HCT116 (cell line): ENCODE data around the gene C2CD3. TPM values are rescaled to one million over a fixed set of nuclear protein-coding genes. Genes with fewer than 3 reads are reported as not detected.

Experiments
- ATAC-seq: fragments of 200-7000 bp; cut with Tn5 transposase; 2 replicates; pipeline ENCODE4 v1.9.1; 2020; ENCODE audit warnings: mild to moderate bottlenecking, moderate library complexity
- BruUV-seq: library from RNA; stranded (reverse); fragments of 400-500 nt; replicated peaks from 2 replicates; lab custom pipeline; 2021; lab: Mats Ljungman, UMichigan
- CTCF ChIA-PET: fragments of 300-600 bp; sonication (Branson Sonifier 250); formaldehyde crosslinking; loops from one replicate; lab custom pipeline; 2021; ENCODE audit warnings: antibody characterized with exemption; lab: Charles Lee
- POLR2A ChIA-PET: fragments of 300-600, 350-600 bp; sonication (Branson Sonifier 250); formaldehyde crosslinking; loops from one replicate; lab custom pipeline; 2021; ENCODE audit warnings: antibody characterized with exemption; lab: Charles Lee
- RAD21 ChIA-PET, 2 experiments: fragments of 300-600 bp; sonication (Branson Sonifier 250); formaldehyde crosslinking; loops; one replicate each; lab custom pipeline; 2023; ENCODE audit warnings: low total read pairs in 2 of 2; ENCODE audit not compliant: uncharacterized antibody in 2 of 2, unreplicated experiment in 2 of 2, low non-redundant PET in 1 of 2; lab: Charles Lee
- DNase-seq: peaks from one replicate; pipeline ENCODE4 v3.0.0-alpha.2; 2010; ENCODE audit warnings: low read depth, low spot score
- H2AFZ ChIP-seq: fragments of 200-600 bp; shearing (Covaris generic), sonication (generic); 2 replicates; pipeline ENCODE4 v1.6.1; 2017; ENCODE audit warnings: low read depth, mixed run types, mixed read lengths, antibody characterized with exemption, low read length; ENCODE audit not compliant: poor library complexity, severe bottlenecking
- H3K27ac ChIP-seq: 2 replicates; pipeline ENCODE4 v1.5.1; 2012; ENCODE audit warnings: low read depth, low read length
- H3K27me3 ChIP-seq: fragments of 200-600 bp; sonication (generic); 2 replicates; pipeline ENCODE4 v1.6.1; 2016; ENCODE audit warnings: mixed run types, low read length, mixed read lengths; ENCODE audit not compliant: insufficient read depth
- H3K36me3 ChIP-seq, 2 experiments: fragments of 200-500 bp in 1 of 2; fragments of 200-600 bp in 1 of 2; sonication (Bioruptor generic) in 1 of 2; sonication (generic) in 1 of 2; 2 replicates each; pipeline versions ENCODE4 v1.5.1 to v1.6.1; 2014 to 2016; ENCODE audit warnings: low read length in 2 of 2, inconsistent platforms in 1 of 2, mixed read lengths in 1 of 2, mixed run types in 1 of 2; ENCODE audit not compliant: insufficient read depth in 2 of 2, control insufficient read depth in 1 of 2
- H3K4me1 ChIP-seq, 2 experiments: fragments of 200-600 bp in 1 of 2; sonication (generic) in 1 of 2; 2 replicates each; pipeline versions ENCODE4 v1.5.1 to v1.6.1; 2012 to 2017; ENCODE audit warnings: low read length in 2 of 2, inconsistent platforms in 1 of 2, mild to moderate bottlenecking in 1 of 2, mixed read lengths in 1 of 2, mixed run types in 1 of 2, moderate library complexity in 1 of 2; ENCODE audit not compliant: insufficient read depth in 2 of 2, control insufficient read depth in 1 of 2
- H3K4me2 ChIP-seq: fragments of 200-600 bp; sonication (generic); 2 replicates; pipeline ENCODE4 v1.6.1; 2017; ENCODE audit warnings: mixed run types, low read length, mixed read lengths
- H3K4me3 ChIP-seq, 2 experiments: fragments of 200-600 bp in 1 of 2; sonication (generic) in 1 of 2; replicated peaks in 1 of 2; 2 replicates each; pipeline ENCODE4 v1.5.1; 2011 to 2016; ENCODE audit warnings: low read length in 2 of 2, control low read depth in 1 of 2, low read depth in 1 of 2, mild to moderate bottlenecking in 1 of 2, mixed read lengths in 1 of 2, mixed run types in 1 of 2
- H3K79me2 ChIP-seq: fragments of 200-600 bp; sonication (generic); 2 replicates; pipeline ENCODE4 v1.6.1; 2017; ENCODE audit warnings: mild to moderate bottlenecking, mixed run types, low read length, moderate library complexity, mixed read lengths; ENCODE audit not compliant: insufficient read depth
- H3K9ac ChIP-seq: fragments of 200-600 bp; sonication (generic); 2 replicates; pipeline ENCODE4 v1.6.1; 2016; ENCODE audit warnings: low read length, mixed read lengths
- H3K9me2 ChIP-seq: fragments of 200-600 bp; sonication (generic), shearing (Covaris generic); 2 replicates; pipeline ENCODE4 v1.6.1; 2017; ENCODE audit warnings: mixed run types, mild to moderate bottlenecking, moderate library complexity; ENCODE audit not compliant: insufficient read depth
- H3K9me3 ChIP-seq, 2 experiments: fragments of 200-500 bp in 1 of 2; fragments of 200-600 bp in 1 of 2; sonication (Bioruptor generic) in 1 of 2; sonication (generic) in 1 of 2; 2 replicates each; pipeline ENCODE4 v1.6.1; 2014 to 2017; ENCODE audit warnings: low read length in 2 of 2, mixed read lengths in 2 of 2, inconsistent platforms in 1 of 2, low read depth in 1 of 2, mild to moderate bottlenecking in 1 of 2, mixed run types in 1 of 2, moderate library complexity in 1 of 2; ENCODE audit not compliant: control insufficient read depth in 1 of 2, insufficient read depth in 1 of 2
- H4K20me1 ChIP-seq: fragments of 200-600 bp; sonication (generic), shearing (Covaris generic); 2 replicates; pipeline ENCODE4 v1.6.1; 2017; ENCODE audit warnings: mixed run types, mild to moderate bottlenecking, moderate library complexity; ENCODE audit not compliant: insufficient read depth
- CBX3 ChIP-seq: IDR thresholded peaks from 2 replicates; pipeline ENCODE4 v1.6.1; 2012; ENCODE audit warnings: low read depth
- CEBPB ChIP-seq: IDR thresholded peaks from 2 replicates; pipeline ENCODE4 v1.6.1; 2012; ENCODE audit warnings: low read depth
- EGR1 ChIP-seq: IDR thresholded peaks from 2 replicates; pipeline ENCODE4 v1.6.1; 2012; ENCODE audit warnings: low read depth
- ELF1 ChIP-seq: IDR thresholded peaks from 2 replicates; pipeline ENCODE4 v1.6.1; 2012; ENCODE audit warnings: low read depth, borderline replicate concordance
- EZH2 ChIP-seq: fragments of 200-600 bp; sonication (generic); IDR thresholded peaks from 2 replicates; pipeline ENCODE4 v1.6.1; 2017; ENCODE audit warnings: antibody characterized with exemption, mixed run types
- EZH2phosphoT487 ChIP-seq: fragments of 200-600 bp; IDR thresholded peaks from 2 replicates; pipeline ENCODE4 v1.6.1; 2018; ENCODE audit warnings: antibody characterized with exemption, borderline replicate concordance
- JUND ChIP-seq: IDR thresholded peaks from 2 replicates; pipeline ENCODE4 v1.6.1; 2012
- POLR2A ChIP-seq: IDR thresholded peaks from 2 replicates; pipeline ENCODE4 v1.7.0; 2011; ENCODE audit warnings: borderline replicate concordance; ENCODE audit not compliant: insufficient read depth, insufficient read length; ENCODE audit errors: extremely low read depth
- RAD21 ChIP-seq: IDR thresholded peaks from 2 replicates; pipeline ENCODE4 v1.6.1; 2012; ENCODE audit warnings: low read depth, mild to moderate bottlenecking
- SIN3A ChIP-seq: IDR thresholded peaks from 2 replicates; pipeline ENCODE4 v1.6.1; 2012; ENCODE audit warnings: low read depth
- SRF ChIP-seq: IDR thresholded peaks from 2 replicates; pipeline ENCODE4 v1.6.1; 2012; ENCODE audit warnings: low read depth
- TCF7L2 ChIP-seq: IDR thresholded peaks from 2 replicates; pipeline ENCODE4 v1.7.0; 2011; ENCODE audit warnings: borderline replicate concordance, inconsistent platforms; ENCODE audit not compliant: insufficient read depth, insufficient read length; ENCODE audit errors: extremely low read depth
- ZFX ChIP-seq: fragments of 450-650 bp; IDR thresholded peaks from 2 replicates; pipeline ENCODE4 v1.6.1; 2017
- ZNF274 ChIP-seq: fragments of 200-500 bp; sonication (Bioruptor generic); IDR thresholded peaks from 2 replicates; pipeline ENCODE4 v1.6.1; 2014; ENCODE audit warnings: mild to moderate bottlenecking, low read depth, low read length, inconsistent platforms
- intact Hi-C: fragments of 100-400 bp; cut with micrococcal nuclease; formaldehyde crosslinking; loops from 2 replicates; pipeline ENCODE4 v1.10.0; 2022
- total RNA-seq: library from RNA; stranded (reverse); gene quantifications from one replicate; pipeline ENCODE4 v1.2.1, GENCODE V29; 2021; ENCODE audit not compliant: unreplicated experiment
- TF ChIP-seq, protein P1 (sequence below), 3 experiments: fragments of 200-600 bp in 1 of 3; sonication (generic) in 1 of 3; IDR thresholded peaks in 2 of 3; conservative IDR thresholded peaks in 1 of 3; 2 replicates each; pipeline ENCODE4 v1.5.1; 2012 to 2017; ENCODE audit warnings: low read depth in 2 of 3, low read length in 2 of 3, antibody characterized with exemption in 1 of 3, borderline replicate concordance in 1 of 3, control low read depth in 1 of 3, mild to moderate bottlenecking in 1 of 3, mixed read lengths in 1 of 3, mixed run types in 1 of 3, moderate library complexity in 1 of 3; ENCODE audit not compliant: insufficient read depth in 1 of 3
- TF ChIP-seq, protein P2 (sequence below): IDR thresholded peaks from 2 replicates; pipeline ENCODE4 v1.6.1; 2011; ENCODE audit warnings: mild to moderate bottlenecking, low read length, moderate library complexity; ENCODE audit not compliant: insufficient replicate concordance; ENCODE audit errors: extremely low read depth

The C2CD3 gene
- total RNA-seq, 1 experiment from 2014 or later: 30.6 TPM

DNA sequence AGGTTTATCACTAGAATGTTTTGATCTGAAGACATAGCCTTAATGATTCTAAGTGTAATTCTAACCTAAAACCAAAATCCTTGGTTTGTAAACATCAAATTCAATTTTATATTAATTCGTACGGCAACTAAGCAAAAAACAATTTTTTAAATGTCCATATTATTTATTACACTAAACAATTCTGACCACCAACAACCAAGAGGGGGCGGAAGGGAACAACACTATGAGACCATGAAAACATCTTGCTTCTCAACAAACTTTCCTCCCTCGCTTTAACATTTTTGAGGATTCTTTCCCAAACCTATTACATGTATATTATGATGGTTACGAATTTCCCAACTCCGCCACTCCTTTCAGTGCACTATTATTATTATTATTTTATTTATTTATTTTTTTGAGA lies 181.6 kb downstream of the C2CD3 start:
- ChIA-PET RAD21 (no interaction called here), CTCF (no interaction called here), POLR2A (no interaction called here)
- no peaks in the 10 kb centered on the region for H3K9me3 ChIP-seq
- H3K9me2 ChIP-seq: no peaks in the 10 kb centered on the region
- no peak overlapping the region for H3K27ac ChIP-seq
- no peak overlapping the region for H3K9ac ChIP-seq
- H3K4me3 ChIP-seq: no peak overlapping the region
- no peaks in the 10 kb centered on the region for H3K79me2 ChIP-seq
- H2AFZ ChIP-seq: no peak overlapping the region
- H3K36me3 ChIP-seq: no peaks in the 10 kb centered on the region
- no peaks in the 10 kb centered on the region for H3K27me3 ChIP-seq
- H3K4me1 ChIP-seq: no peaks in the 10 kb centered on the region
- ATAC-seq (no peak), DNase-seq (no peak)
- no TSS peak for BruUV-seq
- H4K20me1 ChIP-seq: no peaks in the 10 kb centered on the region
- 0 out of 2 replicates have a peak, but pooled peaks have one; percentile 30 for TF ChIP-seq RAD21
- TF ChIP-seq, protein P1, sequence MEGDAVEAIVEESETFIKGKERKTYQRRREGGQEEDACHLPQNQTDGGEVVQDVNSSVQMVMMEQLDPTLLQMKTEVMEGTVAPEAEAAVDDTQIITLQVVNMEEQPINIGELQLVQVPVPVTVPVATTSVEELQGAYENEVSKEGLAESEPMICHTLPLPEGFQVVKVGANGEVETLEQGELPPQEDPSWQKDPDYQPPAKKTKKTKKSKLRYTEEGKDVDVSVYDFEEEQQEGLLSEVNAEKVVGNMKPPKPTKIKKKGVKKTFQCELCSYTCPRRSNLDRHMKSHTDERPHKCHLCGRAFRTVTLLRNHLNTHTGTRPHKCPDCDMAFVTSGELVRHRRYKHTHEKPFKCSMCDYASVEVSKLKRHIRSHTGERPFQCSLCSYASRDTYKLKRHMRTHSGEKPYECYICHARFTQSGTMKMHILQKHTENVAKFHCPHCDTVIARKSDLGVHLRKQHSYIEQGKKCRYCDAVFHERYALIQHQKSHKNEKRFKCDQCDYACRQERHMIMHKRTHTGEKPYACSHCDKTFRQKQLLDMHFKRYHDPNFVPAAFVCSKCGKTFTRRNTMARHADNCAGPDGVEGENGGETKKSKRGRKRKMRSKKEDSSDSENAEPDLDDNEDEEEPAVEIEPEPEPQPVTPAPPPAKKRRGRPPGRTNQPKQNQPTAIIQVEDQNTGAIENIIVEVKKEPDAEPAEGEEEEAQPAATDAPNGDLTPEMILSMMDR (IDR thresholded peaks at IDR 0.05 in 2 of 3, conservative IDR thresholded peaks at IDR 0.05 in 1 of 3; ENCODE audit: borderline replicate concordance in 1 of 3, insufficient read depth in 1 of 3, low read depth in 2 of 3, low read length in 2 of 3): peak in 2 of 3 experiments; percentile 13 to 21; a peak in 2 of 6 replicates
- TF ChIP-seq JUND: no peak
- TF ChIP-seq CEBPB: no peak
- TF ChIP-seq EGR1: no peak
- TF ChIP-seq EZH2: no peak
- no peak for TF ChIP-seq ELF1
- TF ChIP-seq SRF: no peak
- no peak for TF ChIP-seq ZFX
- H3K4me2 ChIP-seq: no peak overlapping the region
- intact Hi-C loops: no loop called here

DNA sequence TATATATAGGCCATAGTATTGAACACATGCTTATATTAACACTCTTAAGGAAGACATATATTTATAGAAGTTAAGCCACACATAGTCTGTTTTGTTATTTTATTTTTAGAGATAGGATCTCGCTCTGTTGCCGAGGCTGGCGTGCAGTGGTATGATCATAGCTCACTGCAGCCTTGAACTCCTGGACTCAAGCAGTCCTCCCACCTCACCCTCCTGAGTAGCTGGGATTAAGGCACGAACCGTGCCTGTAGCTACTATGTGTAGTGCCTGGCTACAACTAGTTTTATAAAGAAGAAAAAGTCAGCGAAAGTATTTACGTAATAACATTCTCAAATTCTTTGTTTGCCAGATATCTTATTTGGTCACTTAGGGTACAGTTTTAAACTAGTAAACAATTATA lies 182.6 kb downstream of the C2CD3 start:
- Histone ChIP-seq H3K9me2 (no peaks in the 10 kb centered on the region), H2AFZ (no peak overlapping the region), H3K4me3 (no peak overlapping the region), H3K27ac (no peak overlapping the region), H3K36me3 (no peaks in the 10 kb centered on the region), H3K9me3 (no peaks in the 10 kb centered on the region), H3K79me2 (no peaks in the 10 kb centered on the region), H3K27me3 (no peaks in the 10 kb centered on the region), H3K9ac (no peak overlapping the region), H3K4me2 (no peak overlapping the region), H3K4me1 (peaks cover 3 to 8% of the 10 kb centered on the region in 2 experiments; a peak in 3 of 4 replicates), H4K20me1 (no peaks in the 10 kb centered on the region)
- no TSS peak for BruUV-seq
- ChIA-PET POLR2A (no interaction called here), RAD21 (no interaction called here), CTCF (interaction anchor here (1.4 kb wide), 1 partner anchor 461 kb away, joined by 3 read pairs; no protein-coding TSS in a partner anchor)
- DNase-seq (no peak), ATAC-seq (no peak)
- TF ChIP-seq SIN3A: no peak
- TF ChIP-seq, protein P2, sequence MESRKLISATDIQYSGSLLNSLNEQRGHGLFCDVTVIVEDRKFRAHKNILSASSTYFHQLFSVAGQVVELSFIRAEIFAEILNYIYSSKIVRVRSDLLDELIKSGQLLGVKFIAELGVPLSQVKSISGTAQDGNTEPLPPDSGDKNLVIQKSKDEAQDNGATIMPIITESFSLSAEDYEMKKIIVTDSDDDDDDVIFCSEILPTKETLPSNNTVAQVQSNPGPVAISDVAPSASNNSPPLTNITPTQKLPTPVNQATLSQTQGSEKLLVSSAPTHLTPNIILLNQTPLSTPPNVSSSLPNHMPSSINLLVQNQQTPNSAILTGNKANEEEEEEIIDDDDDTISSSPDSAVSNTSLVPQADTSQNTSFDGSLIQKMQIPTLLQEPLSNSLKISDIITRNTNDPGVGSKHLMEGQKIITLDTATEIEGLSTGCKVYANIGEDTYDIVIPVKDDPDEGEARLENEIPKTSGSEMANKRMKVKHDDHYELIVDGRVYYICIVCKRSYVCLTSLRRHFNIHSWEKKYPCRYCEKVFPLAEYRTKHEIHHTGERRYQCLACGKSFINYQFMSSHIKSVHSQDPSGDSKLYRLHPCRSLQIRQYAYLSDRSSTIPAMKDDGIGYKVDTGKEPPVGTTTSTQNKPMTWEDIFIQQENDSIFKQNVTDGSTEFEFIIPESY: no peak
- no peak for TF ChIP-seq POLR2A
- TF ChIP-seq ZNF274: no peak
- no peak for TF ChIP-seq CBX3
- no peak for TF ChIP-seq RAD21
- no peak for TF ChIP-seq TCF7L2
- TF ChIP-seq EZH2phosphoT487: no peak
- intact Hi-C loops: no loop called here
